Brain microvascular endothelial cell (primary cell): ENCODE data around the gene TMEM161A.

ENCODE experiments used
- DNase-seq: peaks from one replicate; pipeline ENCODE4 v3.0.0-alpha.2; 2020
- H3K27ac ChIP-seq: fragments of 250-450 bp; sonication (Bioruptor Pico); 2 replicates; pipeline ENCODE4 v1.5.1; 2020; ENCODE audit warnings: mild to moderate bottlenecking, moderate library complexity
- H3K27me3 ChIP-seq: fragments of 250-450 bp; sonication (Bioruptor Pico); replicated peaks from 2 replicates; pipeline ENCODE4 v1.5.1; 2020; ENCODE audit warnings: mild to moderate bottlenecking
- H3K36me3 ChIP-seq: fragments of 250-450 bp; sonication (Bioruptor Pico); replicated peaks from 2 replicates; pipeline ENCODE4 v1.5.1; 2020; ENCODE audit warnings: mild to moderate bottlenecking
- H3K4me3 ChIP-seq: 2 replicates; pipeline ENCODE4 v1.5.1; 2011; ENCODE audit warnings: low read depth, mild to moderate bottlenecking, control low read depth, low read length, moderate library complexity
- in situ Hi-C: cut with HindIII; loops from 2 replicates; pipeline ENCODE4 v1.10.0; 2017; ENCODE audit warnings: low sequenced_read_pairs, low pct_ligation_motif_present
- TF ChIP-seq, protein P1 (sequence below): IDR thresholded peaks from 2 replicates; pipeline ENCODE4 v1.5.1; 2011; ENCODE audit warnings: low read depth, mild to moderate bottlenecking, moderate library complexity, low read length, control low read depth, inconsistent platforms; ENCODE audit errors: missing control alignments

Gene TMEM161A

DNA sequence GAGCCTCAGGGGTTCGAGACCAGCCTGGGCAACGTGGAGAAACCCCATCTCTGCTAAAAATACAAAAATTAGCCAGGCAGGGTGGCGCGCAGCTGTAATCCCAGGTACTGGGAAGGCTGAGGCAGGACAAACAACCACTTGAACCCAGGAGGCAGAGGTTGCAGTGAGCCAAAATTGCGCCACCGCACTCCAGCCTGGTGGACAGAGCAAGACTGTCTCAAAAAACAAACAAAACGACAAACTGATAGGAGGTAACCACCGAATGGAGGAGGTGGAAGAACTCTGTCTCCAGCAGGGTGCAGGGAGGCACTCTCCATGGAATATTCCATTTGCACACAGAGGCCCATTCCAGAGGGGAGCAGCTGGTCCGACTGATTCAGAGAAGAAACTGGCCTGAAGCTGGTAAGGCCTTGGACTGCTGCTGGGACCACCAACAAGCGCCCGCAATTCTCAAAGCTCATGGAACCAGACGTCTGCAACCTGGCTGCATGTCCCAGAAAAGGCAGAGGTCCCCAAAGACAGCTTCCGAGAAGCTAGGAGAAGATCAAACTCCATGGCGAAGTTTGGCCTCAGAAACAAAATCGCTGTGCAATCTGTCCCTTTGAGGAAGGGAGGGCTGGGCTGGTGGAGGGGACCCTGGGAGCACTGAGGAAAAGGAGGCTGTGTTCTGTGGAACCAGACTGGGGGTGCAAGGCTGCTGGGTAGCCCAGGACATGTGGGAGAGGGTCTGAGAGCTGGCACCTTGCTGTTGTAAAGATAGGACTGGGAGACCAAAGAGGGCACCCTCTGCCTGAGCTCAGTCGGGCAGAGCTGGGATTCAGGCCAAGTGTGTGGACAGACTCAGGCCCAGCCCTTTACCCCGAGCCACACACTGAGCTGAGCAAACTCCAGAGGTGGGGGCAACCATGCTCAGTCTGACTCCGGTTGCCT, 39.3 kb downstream of the TMEM161A start:
- Histone ChIP-seq H3K4me3 (no peak overlapping the region), H3K27me3 (no peaks in the 10 kb centered on the region), H3K27ac (no peak overlapping the region), H3K36me3 (no peaks in the 10 kb centered on the region)
- TF ChIP-seq, protein P1, sequence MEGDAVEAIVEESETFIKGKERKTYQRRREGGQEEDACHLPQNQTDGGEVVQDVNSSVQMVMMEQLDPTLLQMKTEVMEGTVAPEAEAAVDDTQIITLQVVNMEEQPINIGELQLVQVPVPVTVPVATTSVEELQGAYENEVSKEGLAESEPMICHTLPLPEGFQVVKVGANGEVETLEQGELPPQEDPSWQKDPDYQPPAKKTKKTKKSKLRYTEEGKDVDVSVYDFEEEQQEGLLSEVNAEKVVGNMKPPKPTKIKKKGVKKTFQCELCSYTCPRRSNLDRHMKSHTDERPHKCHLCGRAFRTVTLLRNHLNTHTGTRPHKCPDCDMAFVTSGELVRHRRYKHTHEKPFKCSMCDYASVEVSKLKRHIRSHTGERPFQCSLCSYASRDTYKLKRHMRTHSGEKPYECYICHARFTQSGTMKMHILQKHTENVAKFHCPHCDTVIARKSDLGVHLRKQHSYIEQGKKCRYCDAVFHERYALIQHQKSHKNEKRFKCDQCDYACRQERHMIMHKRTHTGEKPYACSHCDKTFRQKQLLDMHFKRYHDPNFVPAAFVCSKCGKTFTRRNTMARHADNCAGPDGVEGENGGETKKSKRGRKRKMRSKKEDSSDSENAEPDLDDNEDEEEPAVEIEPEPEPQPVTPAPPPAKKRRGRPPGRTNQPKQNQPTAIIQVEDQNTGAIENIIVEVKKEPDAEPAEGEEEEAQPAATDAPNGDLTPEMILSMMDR: no peak
- DNase-seq: no peak
- in situ Hi-C loops: no loop called here

DNA sequence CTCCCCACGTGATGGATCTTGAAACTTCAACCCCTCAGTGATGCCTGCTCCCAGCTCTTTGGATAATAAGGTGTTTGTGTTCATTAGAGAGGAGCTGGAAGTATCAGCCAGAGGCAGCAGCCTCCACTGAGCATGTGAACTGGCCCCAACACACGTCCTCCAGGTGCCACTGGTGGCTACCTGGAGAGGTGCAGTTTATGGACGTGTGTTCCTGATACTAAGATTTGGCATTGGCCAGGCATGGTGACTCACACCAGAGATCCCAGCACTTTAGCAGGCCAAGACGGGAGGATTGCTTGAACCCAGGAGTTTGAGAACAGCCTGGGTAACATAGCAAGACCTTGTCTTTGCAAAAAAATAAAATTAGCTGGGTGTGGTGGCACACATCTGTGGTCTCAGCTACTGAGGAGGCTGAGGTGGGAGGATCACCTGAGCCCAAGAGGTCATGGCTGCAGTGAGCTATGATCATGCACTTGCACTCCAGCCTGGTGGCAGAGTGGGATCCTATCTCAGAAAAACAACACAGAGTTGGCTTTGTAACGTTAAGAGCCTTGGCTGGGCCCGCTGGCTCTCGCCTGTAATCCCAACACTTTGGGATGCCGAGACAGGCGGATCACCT, 40.1 kb downstream of the TMEM161A start:
- no peaks in the 10 kb centered on the region for H3K27me3 ChIP-seq
- TF ChIP-seq, protein P1: no peak
- no peaks in the 10 kb centered on the region for H3K36me3 ChIP-seq
- no peak for DNase-seq
- in situ Hi-C loops: no loop called here
- no peak overlapping the region for H3K4me3 ChIP-seq
- no peak overlapping the region for H3K27ac ChIP-seq

DNA sequence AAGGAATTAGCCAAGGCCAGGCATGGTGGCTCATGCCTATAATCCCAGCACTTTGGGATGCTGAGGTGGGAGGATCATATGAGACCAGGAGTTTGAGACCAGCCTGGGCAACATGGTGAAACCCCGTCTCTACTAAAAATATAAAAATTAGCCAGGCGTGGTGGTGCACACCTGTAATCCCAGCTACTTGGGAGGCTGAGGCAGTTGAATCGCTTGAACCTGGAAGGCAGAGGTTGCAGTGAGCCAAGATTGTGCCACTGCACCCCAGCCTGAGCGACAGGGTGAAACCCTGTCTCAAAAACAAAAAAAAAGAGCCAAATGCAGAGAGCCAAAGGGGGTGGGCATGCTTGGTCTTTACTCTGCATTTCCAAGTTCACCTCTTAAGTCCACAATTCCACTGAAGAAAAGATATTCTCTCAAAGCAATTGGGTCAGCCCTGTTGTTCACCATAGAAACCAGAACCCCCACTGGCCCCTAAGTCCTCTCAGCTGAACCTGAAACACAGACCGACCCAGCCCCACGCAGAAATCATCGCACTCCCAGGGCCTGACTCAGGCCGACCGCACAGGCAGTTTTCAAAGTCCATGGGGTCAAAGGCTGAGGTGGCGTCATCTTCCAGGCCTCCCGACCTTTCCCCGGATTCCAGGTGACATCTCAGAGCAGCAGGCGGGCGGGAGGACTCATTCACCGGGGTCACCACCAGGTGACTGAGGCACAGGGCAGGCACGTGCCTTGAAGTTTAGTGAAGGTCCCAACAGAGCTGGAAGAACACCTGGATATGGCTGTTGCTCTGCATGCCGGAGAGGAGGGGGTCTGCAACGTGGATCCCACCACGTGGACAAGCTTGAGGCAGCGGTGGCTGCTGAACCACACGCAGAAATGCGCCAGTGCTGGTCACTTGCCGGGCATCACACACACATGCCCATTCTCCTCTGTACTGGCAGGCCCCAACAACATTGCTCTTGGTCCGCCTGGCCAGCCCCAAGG, 41.3 kb downstream of the TMEM161A start:
- no peak for DNase-seq
- Histone ChIP-seq H3K27me3 (no peaks in the 10 kb centered on the region), H3K36me3 (no peaks in the 10 kb centered on the region), H3K4me3 (no peak overlapping the region), H3K27ac (no peak overlapping the region)
- in situ Hi-C loops: no loop called here
- TF ChIP-seq, protein P1: no peak

DNA sequence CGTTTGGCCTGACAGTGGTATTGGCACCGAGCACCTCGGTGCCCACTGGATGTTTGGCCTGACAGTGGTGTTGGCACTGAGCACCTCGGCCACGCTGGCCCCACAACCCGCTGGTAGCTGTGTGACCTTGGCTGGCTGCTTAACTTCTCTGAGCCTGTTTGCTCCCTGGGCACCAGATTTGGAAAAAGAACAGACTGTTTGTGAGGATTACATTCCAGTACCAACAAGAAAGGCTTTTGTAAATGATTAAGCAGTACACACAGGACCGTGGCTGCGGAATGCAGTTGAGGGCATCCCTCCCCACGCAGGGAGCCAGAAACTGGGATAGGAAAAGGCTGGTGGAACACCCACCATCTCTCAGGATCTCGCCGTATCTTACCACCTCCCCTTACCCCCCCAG, 42.6 kb downstream of the TMEM161A start:
- no peak for DNase-seq
- H3K27me3 ChIP-seq: no peaks in the 10 kb centered on the region
- TF ChIP-seq, protein P1: no peak
- in situ Hi-C loops: no loop called here
- H3K36me3 ChIP-seq: no peaks in the 10 kb centered on the region
- H3K27ac ChIP-seq: no peak overlapping the region
- H3K4me3 ChIP-seq: no peak overlapping the region

DNA sequence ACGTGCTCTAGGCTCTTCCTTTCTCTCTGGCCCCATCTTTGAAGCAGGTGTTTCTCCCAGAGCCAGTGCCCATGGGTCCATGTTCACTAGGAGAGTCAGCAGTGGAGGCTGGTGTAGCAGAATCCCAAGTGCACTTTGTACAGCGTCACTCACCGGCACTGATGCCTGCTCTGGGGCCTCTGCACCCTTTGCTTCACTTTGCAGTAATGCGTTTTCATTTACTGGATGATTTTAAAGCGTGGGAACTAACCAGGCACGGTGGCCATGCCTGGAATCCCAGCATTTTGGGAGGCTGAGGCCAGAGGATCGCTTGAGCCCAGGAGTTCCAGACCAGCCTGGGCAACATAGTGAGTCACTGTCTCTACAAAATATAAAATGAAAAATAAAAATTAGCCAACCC, 43.8 kb downstream of the TMEM161A start:
- Histone ChIP-seq H3K27me3 (no peaks in the 10 kb centered on the region), H3K36me3 (no peaks in the 10 kb centered on the region), H3K4me3 (no peak overlapping the region), H3K27ac (no peak overlapping the region)
- TF ChIP-seq, protein P1: no peak
- no peak for DNase-seq
- in situ Hi-C loops: no loop called here
